22Rv1 (cell line): ENCODE results near the gene CLDN34.

Experiments used
- CTCF ChIP-seq: fragments of 450-650 bp; IDR thresholded peaks from 2 replicates; pipeline ENCODE4 v1.5.1; 2017; ENCODE audit warnings: mild to moderate bottlenecking
- ZFX ChIP-seq: fragments of 450-650 bp; IDR thresholded peaks from 2 replicates; pipeline ENCODE4 v1.6.1; 2017; ENCODE audit warnings: antibody characterized with exemption, borderline replicate concordance

- TF ChIP-seq CTCF (no peak), ZFX (no peak)
Observed at GRCh38 chrX:9957743-9958142, 9.4 kb upstream of the CLDN34 start.
